H1 (cell line): Measurements from ENCODE around the gene TTBK2. TPM values are rescaled to one million over a fixed set of nuclear protein-coding genes. Genes with fewer than 3 reads are reported as not detected.

Experiments used
- CBX5 ChIP-seq: fragments of 300-800, 300-1000 bp; sonication (generic); IDR thresholded peaks from 2 replicates; pipeline ENCODE4 v1.7.1; 2016; ENCODE audit warnings: antibody characterized with exemption, low read length, low read depth
- CREB1 ChIP-seq: IDR thresholded peaks from 2 replicates; pipeline ENCODE4 v1.6.1; 2012; ENCODE audit warnings: inconsistent platforms
- GTF2F1 ChIP-seq: IDR thresholded peaks from 2 replicates; pipeline ENCODE4 v1.6.1; 2012; ENCODE audit warnings: low read depth, low read length, improper control_type of control experiment, borderline replicate concordance
- HDAC6 ChIP-seq: IDR thresholded peaks from one replicate; pipeline ENCODE4 v1.7.1; 2012; ENCODE audit warnings: low read depth, mild to moderate bottlenecking, inconsistent platforms, low read length, moderate library complexity
- KDM5A ChIP-seq: fragments of 200-600 bp; IDR thresholded peaks from 2 replicates; pipeline ENCODE4 v1.7.1; 2012; ENCODE audit warnings: mild to moderate bottlenecking, low read length, inconsistent platforms, mixed read lengths
- RNF2 ChIP-seq: fragments of 200-900, 300-1000 bp; sonication (generic); IDR thresholded peaks from 2 replicates; pipeline ENCODE4 v1.7.1; 2016; ENCODE audit warnings: borderline replicate concordance, low read depth, mild to moderate bottlenecking, antibody characterized with exemption, low read length; ENCODE audit not compliant: poor library complexity, severe bottlenecking; ENCODE audit errors: missing control alignments
- TEAD4 ChIP-seq: IDR thresholded peaks from 2 replicates; pipeline ENCODE4 v1.6.1; 2012; ENCODE audit warnings: low read depth, low read length, inconsistent platforms, mixed read lengths
- polyA plus RNA-seq, 7 experiments: library from polyadenylated mRNA; depleted of rRNA in 3 of 7; stranded (reverse) in 5 of 7; unstranded in 2 of 7; fragments of >200 nt in 5 of 7; fragments of 200-250 nt in 2 of 7; gene quantifications; 1 replicate in 5 of 7; 2 replicates in 1 of 7; 4 replicates in 1 of 7; pipeline versions ENCODE4 v1.2.1 to v1.2.3, GENCODE V29; 2011 to 2013; ENCODE audit warnings: missing spikeins in 2 of 7, mixed read lengths in 2 of 7
- total RNA-seq: library from RNA; stranded (reverse); fragmentation: NEBNext Ultra II Directional; extraction: Animal tissue kit (Norgen Biotek cat#: 25700); gene quantifications from 2 replicates; pipeline ENCODE4 v1.2.1, GENCODE V29; 2021
- TF ChIP-seq, protein P1 (sequence below): fragments of 300-600 bp; sonication (generic); IDR thresholded peaks from 2 replicates; pipeline ENCODE4 v1.7.1; 2012; ENCODE audit warnings: low read length, moderate library complexity, mild to moderate bottlenecking, inconsistent platforms; ENCODE audit not compliant: insufficient replicate concordance

TTBK2 gene
- total and polyA plus RNA-seq, 2 of the 8 experiments (the other 6 are each of a cell fraction or from before 2014, with no cell fraction given) = 2.7 to 18.2 TPM

DNA sequence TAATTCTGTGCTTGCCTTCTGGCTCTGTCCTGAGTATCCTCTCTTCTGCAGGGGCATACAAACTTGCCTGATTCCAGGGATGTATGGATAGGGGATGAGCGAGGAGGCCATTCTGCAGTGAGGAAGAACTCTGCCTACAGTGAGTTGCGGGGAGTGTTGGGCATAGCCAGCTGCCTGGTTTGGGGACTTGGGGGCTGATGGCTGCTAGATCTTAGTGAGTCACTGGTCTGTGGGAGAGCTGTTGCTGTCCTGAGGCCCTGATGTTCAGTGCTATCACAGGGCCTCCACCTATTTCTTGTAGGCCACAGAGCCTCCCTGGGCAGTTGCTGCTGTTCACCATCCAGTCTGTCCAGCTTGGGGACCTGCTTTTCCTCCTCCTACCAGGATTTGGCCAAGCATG is 204.0 kb downstream of the TTBK2 start (continued):
- TF ChIP-seq, protein P1, sequence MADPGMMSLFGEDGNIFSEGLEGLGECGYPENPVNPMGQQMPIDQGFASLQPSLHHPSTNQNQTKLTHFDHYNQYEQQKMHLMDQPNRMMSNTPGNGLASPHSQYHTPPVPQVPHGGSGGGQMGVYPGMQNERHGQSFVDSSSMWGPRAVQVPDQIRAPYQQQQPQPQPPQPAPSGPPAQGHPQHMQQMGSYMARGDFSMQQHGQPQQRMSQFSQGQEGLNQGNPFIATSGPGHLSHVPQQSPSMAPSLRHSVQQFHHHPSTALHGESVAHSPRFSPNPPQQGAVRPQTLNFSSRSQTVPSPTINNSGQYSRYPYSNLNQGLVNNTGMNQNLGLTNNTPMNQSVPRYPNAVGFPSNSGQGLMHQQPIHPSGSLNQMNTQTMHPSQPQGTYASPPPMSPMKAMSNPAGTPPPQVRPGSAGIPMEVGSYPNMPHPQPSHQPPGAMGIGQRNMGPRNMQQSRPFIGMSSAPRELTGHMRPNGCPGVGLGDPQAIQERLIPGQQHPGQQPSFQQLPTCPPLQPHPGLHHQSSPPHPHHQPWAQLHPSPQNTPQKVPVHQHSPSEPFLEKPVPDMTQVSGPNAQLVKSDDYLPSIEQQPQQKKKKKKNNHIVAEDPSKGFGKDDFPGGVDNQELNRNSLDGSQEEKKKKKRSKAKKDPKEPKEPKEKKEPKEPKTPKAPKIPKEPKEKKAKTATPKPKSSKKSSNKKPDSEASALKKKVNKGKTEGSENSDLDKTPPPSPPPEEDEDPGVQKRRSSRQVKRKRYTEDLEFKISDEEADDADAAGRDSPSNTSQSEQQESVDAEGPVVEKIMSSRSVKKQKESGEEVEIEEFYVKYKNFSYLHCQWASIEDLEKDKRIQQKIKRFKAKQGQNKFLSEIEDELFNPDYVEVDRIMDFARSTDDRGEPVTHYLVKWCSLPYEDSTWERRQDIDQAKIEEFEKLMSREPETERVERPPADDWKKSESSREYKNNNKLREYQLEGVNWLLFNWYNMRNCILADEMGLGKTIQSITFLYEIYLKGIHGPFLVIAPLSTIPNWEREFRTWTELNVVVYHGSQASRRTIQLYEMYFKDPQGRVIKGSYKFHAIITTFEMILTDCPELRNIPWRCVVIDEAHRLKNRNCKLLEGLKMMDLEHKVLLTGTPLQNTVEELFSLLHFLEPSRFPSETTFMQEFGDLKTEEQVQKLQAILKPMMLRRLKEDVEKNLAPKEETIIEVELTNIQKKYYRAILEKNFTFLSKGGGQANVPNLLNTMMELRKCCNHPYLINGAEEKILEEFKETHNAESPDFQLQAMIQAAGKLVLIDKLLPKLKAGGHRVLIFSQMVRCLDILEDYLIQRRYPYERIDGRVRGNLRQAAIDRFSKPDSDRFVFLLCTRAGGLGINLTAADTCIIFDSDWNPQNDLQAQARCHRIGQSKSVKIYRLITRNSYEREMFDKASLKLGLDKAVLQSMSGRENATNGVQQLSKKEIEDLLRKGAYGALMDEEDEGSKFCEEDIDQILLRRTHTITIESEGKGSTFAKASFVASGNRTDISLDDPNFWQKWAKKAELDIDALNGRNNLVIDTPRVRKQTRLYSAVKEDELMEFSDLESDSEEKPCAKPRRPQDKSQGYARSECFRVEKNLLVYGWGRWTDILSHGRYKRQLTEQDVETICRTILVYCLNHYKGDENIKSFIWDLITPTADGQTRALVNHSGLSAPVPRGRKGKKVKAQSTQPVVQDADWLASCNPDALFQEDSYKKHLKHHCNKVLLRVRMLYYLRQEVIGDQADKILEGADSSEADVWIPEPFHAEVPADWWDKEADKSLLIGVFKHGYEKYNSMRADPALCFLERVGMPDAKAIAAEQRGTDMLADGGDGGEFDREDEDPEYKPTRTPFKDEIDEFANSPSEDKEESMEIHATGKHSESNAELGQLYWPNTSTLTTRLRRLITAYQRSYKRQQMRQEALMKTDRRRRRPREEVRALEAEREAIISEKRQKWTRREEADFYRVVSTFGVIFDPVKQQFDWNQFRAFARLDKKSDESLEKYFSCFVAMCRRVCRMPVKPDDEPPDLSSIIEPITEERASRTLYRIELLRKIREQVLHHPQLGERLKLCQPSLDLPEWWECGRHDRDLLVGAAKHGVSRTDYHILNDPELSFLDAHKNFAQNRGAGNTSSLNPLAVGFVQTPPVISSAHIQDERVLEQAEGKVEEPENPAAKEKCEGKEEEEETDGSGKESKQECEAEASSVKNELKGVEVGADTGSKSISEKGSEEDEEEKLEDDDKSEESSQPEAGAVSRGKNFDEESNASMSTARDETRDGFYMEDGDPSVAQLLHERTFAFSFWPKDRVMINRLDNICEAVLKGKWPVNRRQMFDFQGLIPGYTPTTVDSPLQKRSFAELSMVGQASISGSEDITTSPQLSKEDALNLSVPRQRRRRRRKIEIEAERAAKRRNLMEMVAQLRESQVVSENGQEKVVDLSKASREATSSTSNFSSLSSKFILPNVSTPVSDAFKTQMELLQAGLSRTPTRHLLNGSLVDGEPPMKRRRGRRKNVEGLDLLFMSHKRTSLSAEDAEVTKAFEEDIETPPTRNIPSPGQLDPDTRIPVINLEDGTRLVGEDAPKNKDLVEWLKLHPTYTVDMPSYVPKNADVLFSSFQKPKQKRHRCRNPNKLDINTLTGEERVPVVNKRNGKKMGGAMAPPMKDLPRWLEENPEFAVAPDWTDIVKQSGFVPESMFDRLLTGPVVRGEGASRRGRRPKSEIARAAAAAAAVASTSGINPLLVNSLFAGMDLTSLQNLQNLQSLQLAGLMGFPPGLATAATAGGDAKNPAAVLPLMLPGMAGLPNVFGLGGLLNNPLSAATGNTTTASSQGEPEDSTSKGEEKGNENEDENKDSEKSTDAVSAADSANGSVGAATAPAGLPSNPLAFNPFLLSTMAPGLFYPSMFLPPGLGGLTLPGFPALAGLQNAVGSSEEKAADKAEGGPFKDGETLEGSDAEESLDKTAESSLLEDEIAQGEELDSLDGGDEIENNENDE = no peak
- TF ChIP-seq HDAC6 = no peak
- TF ChIP-seq KDM5A = no peak
- no peak for TF ChIP-seq TEAD4
- TF ChIP-seq GTF2F1 = no peak
- TF ChIP-seq CREB1 = no peak
- TF ChIP-seq CBX5 = no peak
- TF ChIP-seq RNF2 = no peak
